Activated gamma-delta T cell treated with Interleukin-2 at 50 U/mL for 16 hours (primary cell): Measurements from ENCODE around the gene TMEM81.

Source experiments
- DNase-seq: peaks from one replicate; pipeline ENCODE4 v3.0.0-alpha.2; 2020

The TMEM81 gene

GRCh38 chr1:205075642-205076155 is 8.6 kb downstream of the TMEM81 start:
- no peak for DNase-seq

- DNase-seq, result no peak
These were observed 9.7 kb downstream of the TMEM81 start for GRCh38 chr1:205074513-205074912.

- no peak for DNase-seq
These were observed 10.2 kb downstream of the TMEM81 start for GRCh38 chr1:205074084-205074483.

- no peak for DNase-seq
These were observed 10.7 kb downstream of the TMEM81 start for GRCh38 chr1:205073511-205073910.

- no peak for DNase-seq
These were observed 11.4 kb downstream of the TMEM81 start for GRCh38 chr1:205072881-205073280.

- no peak for DNase-seq
These were observed 12.0 kb downstream of the TMEM81 start for GRCh38 chr1:205072286-205072685.

GRCh38 chr1:205071801-205072200 is 12.5 kb downstream of the TMEM81 start:
- no peak for DNase-seq

- no peak for DNase-seq
These were observed 13.2 kb downstream of the TMEM81 start for GRCh38 chr1:205071028-205071409.

GRCh38 chr1:205069371-205070125 is 14.7 kb downstream of the TMEM81 start:
- no peak for DNase-seq

- no peak for DNase-seq
These were observed 15.7 kb downstream of the TMEM81 start for GRCh38 chr1:205068457-205069040.

- no peak for DNase-seq
These were observed 16.3 kb downstream of the TMEM81 start for GRCh38 chr1:205068001-205068400.

- DNase-seq, result no peak
These were observed 17.2 kb downstream of the TMEM81 start for GRCh38 chr1:205067031-205067430.

- no peak for DNase-seq
These were observed 18.0 kb downstream of the TMEM81 start for GRCh38 chr1:205066141-205066818.

GRCh38 chr1:205065666-205066065 is 18.6 kb downstream of the TMEM81 start:
- DNase-seq, result no peak

- no peak for DNase-seq
These were observed 19.4 kb downstream of the TMEM81 start for GRCh38 chr1:205064741-205065316.

GRCh38 chr1:205064301-205064700 is 20.0 kb downstream of the TMEM81 start:
- no peak for DNase-seq

GRCh38 chr1:205062895-205063294 is 21.4 kb downstream of the TMEM81 start:
- DNase-seq, result no peak

GRCh38 chr1:205062319-205062718 is 21.9 kb downstream of the TMEM81 start:
- no peak for DNase-seq

GRCh38 chr1:205061665-205062069 is 22.6 kb downstream of the TMEM81 start:
- DNase-seq, result peak; percentile 65

GRCh38 chr1:205061227-205061626 is 23.0 kb downstream of the TMEM81 start:
- no peak for DNase-seq

- no peak for DNase-seq
These were observed 23.5 kb downstream of the TMEM81 start for GRCh38 chr1:205060746-205061145.

GRCh38 chr1:205059660-205060059 is 24.6 kb downstream of the TMEM81 start:
- no peak for DNase-seq

GRCh38 chr1:205058853-205059252 is 25.4 kb downstream of the TMEM81 start:
- DNase-seq, result no peak
